Measurements from ENCODE around the gene GABRB2.

Gene GABRB2

DNA sequence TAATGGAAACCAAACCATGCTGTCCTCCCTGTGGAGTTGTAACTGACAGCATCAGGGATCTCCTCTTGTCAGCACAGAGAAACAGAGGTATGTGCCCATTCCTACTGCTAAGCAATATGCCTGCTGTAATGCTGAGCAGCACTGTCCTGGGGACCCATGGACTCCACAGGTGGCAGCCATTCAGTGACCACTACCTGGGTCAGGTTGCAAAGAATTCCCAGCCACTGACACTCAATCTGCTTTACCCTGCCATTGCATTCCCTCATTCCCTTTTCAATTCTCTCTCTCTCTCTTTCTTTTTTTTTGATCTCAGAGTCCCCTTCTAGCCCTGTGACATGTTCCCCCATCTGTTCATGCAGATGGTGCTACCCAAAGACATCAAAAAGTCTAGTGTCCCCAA lies 104.1 kb downstream of the GABRB2 start:
- TF ChIP-seq, protein P1, sequence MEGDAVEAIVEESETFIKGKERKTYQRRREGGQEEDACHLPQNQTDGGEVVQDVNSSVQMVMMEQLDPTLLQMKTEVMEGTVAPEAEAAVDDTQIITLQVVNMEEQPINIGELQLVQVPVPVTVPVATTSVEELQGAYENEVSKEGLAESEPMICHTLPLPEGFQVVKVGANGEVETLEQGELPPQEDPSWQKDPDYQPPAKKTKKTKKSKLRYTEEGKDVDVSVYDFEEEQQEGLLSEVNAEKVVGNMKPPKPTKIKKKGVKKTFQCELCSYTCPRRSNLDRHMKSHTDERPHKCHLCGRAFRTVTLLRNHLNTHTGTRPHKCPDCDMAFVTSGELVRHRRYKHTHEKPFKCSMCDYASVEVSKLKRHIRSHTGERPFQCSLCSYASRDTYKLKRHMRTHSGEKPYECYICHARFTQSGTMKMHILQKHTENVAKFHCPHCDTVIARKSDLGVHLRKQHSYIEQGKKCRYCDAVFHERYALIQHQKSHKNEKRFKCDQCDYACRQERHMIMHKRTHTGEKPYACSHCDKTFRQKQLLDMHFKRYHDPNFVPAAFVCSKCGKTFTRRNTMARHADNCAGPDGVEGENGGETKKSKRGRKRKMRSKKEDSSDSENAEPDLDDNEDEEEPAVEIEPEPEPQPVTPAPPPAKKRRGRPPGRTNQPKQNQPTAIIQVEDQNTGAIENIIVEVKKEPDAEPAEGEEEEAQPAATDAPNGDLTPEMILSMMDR (IDR thresholded peaks at IDR 0.05): no peak
- intact Hi-C loops (cut with DNase I; ENCODE audit: low total_unique reads): no loop called here

DNA sequence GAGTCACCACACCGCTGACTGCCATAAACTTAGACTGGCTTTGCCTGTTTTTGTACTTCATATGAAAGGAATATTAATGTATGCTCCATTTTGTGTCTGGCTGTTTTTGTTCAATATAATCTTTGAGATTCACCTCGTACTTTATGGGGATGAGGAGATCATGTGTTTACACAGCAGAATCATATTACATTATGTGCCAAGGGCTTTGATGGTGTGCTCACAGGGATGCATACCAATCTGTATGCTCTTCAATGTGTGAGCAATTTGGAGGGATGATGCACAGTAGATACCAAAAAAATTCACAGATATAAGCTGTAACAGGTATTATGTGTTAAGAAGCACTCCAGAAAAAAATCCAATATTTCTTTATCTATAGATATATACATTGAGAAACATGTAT lies 113.7 kb downstream of the GABRB2 start:
- Histone ChIP-seq H3K27me3 (no peaks in the 10 kb centered on the region), H3K4me1 (no peaks in the 10 kb centered on the region), H3K36me3 (no peaks in the 10 kb centered on the region), H3K27ac (no peak overlapping the region), H3K9me3 (no peaks in the 10 kb centered on the region), H3K4me3 (no peak overlapping the region)
- TF ChIP-seq, protein P1 (IDR thresholded peaks at IDR 0.05): no peak
- intact Hi-C loops (cut with DNase I; ENCODE audit: low total_unique reads): no loop called here
- DNase-seq: no peak

More for the DNA sequence above, 104.1 kb downstream of the GABRB2 start:
- Histone ChIP-seq H3K27me3 (no peaks in the 10 kb centered on the region), H3K36me3 (no peaks in the 10 kb centered on the region), H3K4me3 (no peak overlapping the region), H3K27ac (no peak overlapping the region), H3K4me1 (peaks cover 0 to 2% (median 0%) of the 10 kb centered on the region in 4 donors), H3K9me3 (no peaks in the 10 kb centered on the region)
- DNase-seq: no peak

DNA sequence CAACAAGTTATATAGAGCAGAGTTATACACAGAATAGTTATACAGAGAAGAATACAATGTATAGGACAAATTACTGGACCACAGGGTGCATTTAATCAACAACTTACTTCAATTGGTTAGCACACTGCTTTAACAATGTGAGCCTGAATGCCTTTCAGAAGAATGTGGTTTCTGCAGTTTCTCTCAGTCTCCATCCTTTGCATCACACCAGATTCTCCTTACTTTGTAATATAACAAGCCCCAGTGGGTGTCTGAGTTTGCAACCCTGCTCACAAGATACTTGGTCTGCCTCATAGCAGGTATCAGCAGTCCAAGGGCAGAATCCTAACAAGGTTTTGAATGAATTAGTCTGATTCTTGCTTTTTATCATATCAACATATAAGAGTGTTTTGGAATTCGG lies 114.6 kb downstream of the GABRB2 start:
- H3K4me3 ChIP-seq: no peak overlapping the region
- no peaks in the 10 kb centered on the region for H3K27me3 ChIP-seq
- DNase-seq: no peak
- no peaks in the 10 kb centered on the region for H3K9me3 ChIP-seq
- no peaks in the 10 kb centered on the region for H3K4me1 ChIP-seq
- no peak overlapping the region for H3K27ac ChIP-seq
- no peaks in the 10 kb centered on the region for H3K36me3 ChIP-seq
- intact Hi-C loops (cut with DNase I; ENCODE audit: low total_unique reads): no loop called here
- TF ChIP-seq, protein P1 (IDR thresholded peaks at IDR 0.05): no peak

DNA sequence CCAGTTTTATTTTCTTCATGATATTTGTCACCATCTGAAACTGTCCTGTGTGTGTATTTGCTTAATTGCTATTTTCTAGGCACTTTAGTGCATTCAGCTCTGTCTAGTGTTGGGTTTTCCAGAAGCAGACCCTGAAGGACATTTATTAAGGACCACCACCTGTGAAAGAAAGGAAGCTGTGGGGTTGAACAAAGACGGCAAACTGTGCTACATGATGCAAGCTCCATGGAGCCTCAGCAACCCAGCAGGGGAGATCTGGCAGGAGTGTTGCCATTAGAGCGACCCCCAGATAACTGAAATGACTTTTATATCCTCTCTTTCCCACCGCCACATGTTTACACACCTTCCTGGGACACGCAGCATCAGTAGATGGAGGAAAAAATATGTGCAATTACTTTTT lies 125.5 kb downstream of the GABRB2 start:
- DNase-seq: no peak

DNA sequence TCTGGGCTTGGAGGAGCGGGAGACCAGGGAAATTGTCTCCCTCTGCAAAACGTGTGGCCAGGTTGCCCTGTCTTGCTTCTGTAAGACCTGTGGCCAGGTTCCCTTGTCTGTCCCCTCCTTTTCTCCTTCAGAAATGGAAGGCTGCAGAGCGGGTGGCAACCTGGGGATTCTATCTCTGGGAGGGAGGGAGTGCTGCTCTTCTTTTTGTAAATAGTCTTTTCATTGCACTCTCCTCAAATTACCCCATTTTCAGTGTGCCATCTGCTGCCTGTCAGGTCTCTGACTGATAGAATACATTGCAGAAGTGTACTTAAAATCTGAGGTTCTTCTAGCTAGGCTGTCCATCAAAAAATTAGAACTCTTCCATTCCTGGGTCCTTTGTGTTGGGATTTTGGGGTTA lies 126.0 kb downstream of the GABRB2 start:
- DNase-seq: no peak
- Histone ChIP-seq H3K27me3 (no peaks in the 10 kb centered on the region), H3K4me1 (no peaks in the 10 kb centered on the region), H3K36me3 (no peaks in the 10 kb centered on the region), H3K4me3 (no peak overlapping the region), H3K9me3 (no peaks in the 10 kb centered on the region), H3K27ac (no peak overlapping the region)
- TF ChIP-seq, protein P1 (IDR thresholded peaks at IDR 0.05): no peak
- intact Hi-C loops (cut with DNase I; ENCODE audit: low total_unique reads): no loop called here

More for the DNA sequence above, 125.5 kb downstream of the GABRB2 start:
- intact Hi-C loops (cut with DNase I; ENCODE audit: low total_unique reads): no loop called here
- TF ChIP-seq, protein P1 (IDR thresholded peaks at IDR 0.05): no peak
- H3K27me3 ChIP-seq: no peaks in the 10 kb centered on the region
- no peaks in the 10 kb centered on the region for H3K9me3 ChIP-seq
- no peak overlapping the region for H3K27ac ChIP-seq
- H3K4me1 ChIP-seq: no peaks in the 10 kb centered on the region
- no peaks in the 10 kb centered on the region for H3K36me3 ChIP-seq
- no peak overlapping the region for H3K4me3 ChIP-seq

DNA sequence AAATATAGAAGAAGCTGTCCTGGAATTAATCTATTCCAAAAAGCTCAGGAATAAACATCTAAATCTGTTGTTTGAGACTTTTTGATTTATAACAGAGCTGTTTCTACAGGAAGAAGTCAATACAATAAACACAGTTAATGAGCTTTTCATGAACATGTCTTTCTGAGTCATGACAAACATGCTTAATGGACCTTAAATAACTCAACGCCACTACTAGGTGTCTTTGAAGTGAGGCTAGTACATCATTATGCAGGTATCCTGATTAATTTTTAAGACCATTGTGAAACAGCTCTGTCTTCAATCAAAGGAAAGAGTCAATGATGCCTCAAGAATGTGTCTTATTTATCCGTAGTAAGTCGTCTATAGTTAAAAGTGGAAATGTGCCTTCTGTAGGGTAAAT lies 131.6 kb downstream of the GABRB2 start:
- H3K27me3 ChIP-seq: no peaks in the 10 kb centered on the region
- no peaks in the 10 kb centered on the region for H3K9me3 ChIP-seq
- no peak overlapping the region for H3K4me3 ChIP-seq
- H3K36me3 ChIP-seq: no peaks in the 10 kb centered on the region
- no peak for DNase-seq
- no peaks in the 10 kb centered on the region for H3K4me1 ChIP-seq
- no peak overlapping the region for H3K27ac ChIP-seq
- TF ChIP-seq, protein P1 (IDR thresholded peaks at IDR 0.05): no peak
- intact Hi-C loops (cut with DNase I; ENCODE audit: low total_unique reads): no loop called here
